Midbrain (tissue), 1 donor: ENCODE measurements around the gene E2F7.

Source experiments
- DNase-seq: peaks from one replicate; lab custom pipeline; 2025; lab: John Stamatoyannopoulos, UW

E2F7 gene

DNA sequence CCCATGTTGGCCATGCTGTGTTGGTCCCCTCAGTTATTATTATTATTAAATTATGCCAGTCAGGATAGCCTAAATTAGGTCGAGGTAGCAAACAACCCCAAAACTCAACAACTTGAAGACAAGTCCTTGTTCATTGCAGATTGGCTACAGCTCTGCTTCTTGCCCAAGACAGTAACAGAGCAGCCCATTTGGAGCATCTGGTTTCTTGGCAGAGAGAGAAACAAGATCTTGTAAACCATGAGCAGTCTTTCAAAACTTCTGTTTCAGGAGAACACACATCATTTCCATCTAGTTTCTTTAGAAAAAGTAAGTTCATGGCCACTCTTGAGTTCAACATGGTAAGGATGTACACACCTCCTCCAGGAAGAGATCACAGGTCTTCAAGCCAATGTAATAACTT lies 52.3 kb downstream of the E2F7 start:
- no peak for DNase-seq

DNA sequence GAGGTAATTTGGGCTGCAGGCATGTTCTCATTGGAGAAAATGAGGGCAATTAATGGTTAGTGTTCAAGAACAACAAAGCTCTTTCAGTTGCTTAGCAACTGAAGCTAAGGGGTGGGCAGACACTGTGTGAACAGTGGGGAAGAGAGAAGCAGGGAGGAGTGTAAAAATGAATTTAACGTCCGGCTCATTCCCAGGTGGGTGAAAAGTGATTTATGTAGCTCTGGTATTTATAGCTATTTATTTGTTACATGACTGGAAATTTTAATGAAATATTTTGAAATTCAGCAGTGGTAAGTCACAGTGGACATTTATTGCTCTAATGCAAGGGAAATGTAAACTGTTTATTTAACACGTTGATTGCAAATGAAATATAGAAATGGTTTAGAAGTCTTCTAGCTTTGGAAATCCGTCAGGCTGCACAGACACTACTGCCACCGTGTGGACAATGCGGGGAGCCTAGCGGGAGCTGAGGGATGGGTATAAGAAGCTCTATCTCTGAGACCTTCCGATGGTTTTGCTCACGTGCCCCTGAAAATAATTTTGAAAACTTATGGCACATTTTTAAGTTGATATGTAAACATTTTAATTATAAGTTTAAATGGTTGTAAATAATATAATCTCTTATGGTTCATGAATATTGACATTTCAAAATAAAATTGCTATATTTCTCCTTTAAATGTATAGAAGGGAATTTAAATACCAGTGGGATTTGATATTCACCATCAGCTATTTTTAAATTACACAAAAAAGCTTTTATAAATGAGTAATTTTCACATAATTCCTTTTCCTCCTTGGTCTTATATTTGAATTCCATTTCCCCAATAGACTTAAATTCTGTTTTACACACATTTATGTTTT lies 54.4 kb downstream of the E2F7 start:
- DNase-seq: peak; percentile 72

DNA sequence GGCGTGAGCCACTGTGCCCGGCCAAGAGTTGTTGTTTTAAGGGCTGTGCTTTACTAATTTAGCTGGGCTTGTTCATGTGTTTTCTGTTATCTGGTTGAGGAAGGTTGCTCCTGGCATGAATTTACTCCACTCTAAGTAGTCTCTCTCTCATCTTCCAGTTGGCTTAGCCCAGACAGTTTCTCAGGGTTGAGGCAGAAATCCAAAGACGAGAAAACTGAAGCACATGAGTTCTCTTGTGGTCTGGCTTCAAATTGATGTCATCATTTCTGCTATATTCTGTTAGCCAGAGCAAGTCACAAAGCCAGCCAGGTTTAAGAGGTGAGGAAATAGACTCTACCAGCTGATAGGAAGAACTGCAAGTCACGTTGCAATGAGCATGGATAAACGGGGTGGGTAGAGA lies 57.9 kb downstream of the E2F7 start:
- DNase-seq: no peak

DNA sequence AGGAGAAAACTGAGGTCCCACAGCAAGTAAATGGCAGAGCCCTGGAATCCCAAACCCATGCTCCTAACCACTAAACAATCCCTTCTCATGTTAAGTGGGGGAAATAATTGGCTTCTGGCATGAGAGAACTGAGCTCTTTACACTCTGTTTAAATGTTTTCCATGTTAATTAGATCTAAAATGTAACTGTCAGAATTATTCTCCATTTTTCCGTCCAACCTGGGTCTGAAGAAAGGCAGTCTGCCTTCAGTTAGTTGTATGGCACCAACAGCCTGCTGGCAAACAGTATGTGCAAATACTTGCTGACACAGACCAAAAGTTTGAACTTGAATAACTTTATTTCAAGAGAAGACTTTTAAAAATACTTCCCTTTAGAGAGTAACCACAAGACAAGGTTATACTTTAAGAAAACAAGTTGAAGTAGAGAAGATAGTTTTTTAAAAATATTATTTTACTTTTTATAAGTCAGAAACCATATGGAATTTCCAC lies 59.7 kb downstream of the E2F7 start:
- DNase-seq: no peak

GRCh38 chr12:77003914-77004313 lies 61.5 kb downstream of the E2F7 start:
- no peak for DNase-seq

GRCh38 chr12:77003246-77003645 lies 62.1 kb downstream of the E2F7 start:
- DNase-seq: no peak

DNA sequence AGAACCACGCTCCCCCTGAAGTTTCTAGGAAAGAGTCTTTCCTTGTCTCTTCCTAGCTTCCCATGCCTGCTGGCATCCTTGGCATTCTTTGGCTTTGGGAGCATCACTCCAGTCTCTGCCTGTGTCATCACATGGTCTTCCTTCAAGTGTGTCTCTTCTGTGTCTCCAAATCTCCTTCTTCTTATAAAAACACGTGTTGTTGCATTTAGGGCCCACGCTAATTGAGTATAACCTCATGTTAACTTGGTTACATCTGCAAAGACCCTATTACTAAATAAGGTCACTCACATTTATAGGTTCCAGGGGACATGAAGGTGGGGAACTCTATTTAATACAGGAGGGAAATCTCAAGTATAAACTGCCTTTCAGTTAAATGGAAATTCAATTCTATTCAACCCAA lies 63.0 kb downstream of the E2F7 start:
- DNase-seq: no peak

- DNase-seq: no peak
Measured at GRCh38 chr12:77001276-77001675, 64.1 kb downstream of the E2F7 start.

DNA sequence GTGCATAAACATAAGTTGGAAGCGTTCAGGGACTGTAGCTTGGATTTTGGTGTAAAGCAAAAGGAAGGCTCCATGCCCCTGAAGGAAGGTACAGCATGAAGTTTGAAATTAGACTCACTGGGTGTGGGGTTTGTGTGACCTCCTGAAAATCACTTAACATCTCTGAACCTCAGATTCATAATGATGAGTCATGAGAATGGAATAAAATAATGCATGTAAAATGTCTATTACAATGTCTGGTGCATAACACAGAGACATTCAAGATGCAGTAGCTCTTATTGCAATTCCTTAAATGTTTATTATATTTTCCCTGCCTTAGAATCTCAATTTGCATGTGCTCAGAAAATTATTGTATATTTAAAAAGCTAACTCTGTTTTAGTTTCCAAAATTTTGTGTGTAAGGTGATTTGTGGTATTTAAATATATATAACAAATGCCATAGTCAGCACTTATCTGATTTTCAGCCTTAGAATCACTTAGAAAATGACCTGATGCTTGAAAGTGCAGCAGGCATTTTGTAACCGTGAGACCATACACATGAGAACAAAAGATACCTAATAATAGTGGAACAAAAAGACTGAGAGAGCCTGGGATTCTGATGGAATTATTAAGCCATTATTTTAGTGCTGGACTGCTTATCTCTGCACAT lies 66.3 kb downstream of the E2F7 start:
- DNase-seq: no peak

DNA sequence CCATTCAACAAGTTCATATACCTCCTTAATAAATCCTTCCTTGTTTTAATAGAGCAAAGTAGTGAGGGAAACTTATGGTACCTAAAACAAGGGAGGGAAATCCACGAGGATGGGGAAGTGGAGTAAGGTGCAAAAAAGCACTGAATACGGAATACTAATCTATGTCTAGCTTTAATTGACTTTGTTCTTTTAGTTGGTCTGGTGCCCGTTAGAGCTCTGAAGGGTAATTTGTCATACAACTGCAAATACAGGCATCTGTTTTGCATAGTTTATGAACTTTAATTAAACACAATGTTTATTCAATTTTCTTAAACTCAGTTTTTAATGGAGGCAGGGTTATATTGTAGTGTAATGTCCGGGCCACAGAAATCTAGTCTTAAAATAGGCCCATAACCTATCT lies 67.0 kb downstream of the E2F7 start:
- no peak for DNase-seq

- no peak for DNase-seq
Measured at GRCh38 chr12:76997011-76997780, 68.2 kb downstream of the E2F7 start.

DNA sequence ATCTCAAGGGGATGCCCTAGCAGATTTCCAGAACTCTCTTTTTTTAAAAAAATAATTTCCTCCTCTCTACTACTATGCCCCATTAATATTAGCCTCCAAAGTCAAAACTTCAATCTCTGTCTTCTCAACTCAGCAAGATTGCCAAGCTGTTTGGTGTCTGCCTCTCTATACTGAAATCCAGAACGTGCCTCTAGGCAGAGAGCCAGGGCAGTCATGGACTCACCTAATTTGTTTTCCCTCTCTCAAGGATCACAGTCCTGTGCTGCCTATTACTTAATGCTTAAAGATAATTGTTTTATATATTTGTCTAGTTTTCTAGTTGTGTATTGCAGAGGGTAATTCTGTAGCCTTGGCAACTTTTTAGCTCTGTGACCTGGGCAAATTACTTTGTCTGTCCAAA lies 74.7 kb downstream of the E2F7 start:
- DNase-seq: no peak

- no peak for DNase-seq
Measured at GRCh38 chr12:76984566-76984965, 80.8 kb downstream of the E2F7 start.

GRCh38 chr12:76983420-76983819 lies 81.9 kb downstream of the E2F7 start:
- DNase-seq: no peak

- DNase-seq: no peak
Measured at GRCh38 chr12:76980196-76980595, 85.2 kb downstream of the E2F7 start.

DNA sequence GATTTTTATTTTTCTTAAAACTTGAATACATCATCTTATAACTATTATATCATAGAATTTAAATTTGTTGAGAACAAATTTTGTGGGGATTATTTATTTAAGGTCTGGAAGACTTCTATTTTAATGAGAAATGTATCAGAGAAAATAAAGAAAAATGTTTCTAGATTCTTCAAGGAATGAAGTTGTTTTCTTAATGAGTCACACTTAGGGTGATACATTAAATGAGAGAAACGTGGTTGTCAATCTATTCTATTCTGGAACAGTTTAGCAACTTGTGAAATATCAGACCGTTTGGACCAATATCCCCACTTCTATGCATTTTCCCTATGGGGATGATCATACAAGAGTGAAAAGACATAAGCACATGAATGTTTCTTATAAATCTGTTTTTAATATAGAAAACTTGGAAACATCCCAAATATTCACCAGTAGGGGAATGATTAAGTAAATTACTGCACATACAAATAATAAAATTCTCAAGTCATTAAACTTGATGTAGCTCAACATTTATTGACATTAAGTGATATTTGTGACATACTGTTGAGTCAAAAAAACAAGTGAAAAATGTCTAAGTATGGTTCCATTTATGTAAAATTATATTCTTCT lies 88.5 kb downstream of the E2F7 start:
- DNase-seq: no peak
